Thyroid gland (tissue), 4 donors: ENCODE results near the gene TXLNG.

Experiments
- CTCF ChIP-seq, 6 experiments: fragments of 200-600 bp in 3 of 6; fragments of 450-650 bp in 3 of 6; sonication (generic) in 3 of 6; IDR thresholded peaks; one replicate each; pipeline ENCODE4 v1.5.1; 2016 to 2019; ENCODE audit warnings: antibody characterized with exemption in 6 of 6, mild to moderate bottlenecking in 2 of 6, inconsistent platforms in 1 of 6, moderate library complexity in 1 of 6
- POLR2A ChIP-seq, 2 donors: fragments of 450-650 bp; IDR thresholded peaks; one replicate each; pipeline ENCODE4 v1.6.1; 2017; ENCODE audit warnings: antibody characterized with exemption in 2 of 2, mild to moderate bottlenecking in 2 of 2, moderate library complexity in 1 of 2

- no peak for TF ChIP-seq CTCF (IDR thresholded peaks at IDR 0.05)
- TF ChIP-seq POLR2A (IDR thresholded peaks at IDR 0.05), result no peak
These were observed 28.3 kb downstream of the TXLNG start for GRCh38 chrX:16814597-16814996.
